Omental fat pad (tissue), 4 donors: ENCODE data around the gene PDIA4. TPM values are rescaled to one million over a fixed set of nuclear protein-coding genes. Genes with fewer than 3 reads are reported as not detected.
"Not testable (repeated sequence)": the region's sequence is repeated elsewhere in the genome, so short reads cannot be mapped to it uniquely, and the experiment has no call there.

Source experiments
- ATAC-seq: fragments of 150-250 bp; one replicate; pipeline ENCODE4 v1.9.1; 2016; ENCODE audit warnings: mild to moderate bottlenecking, moderate library complexity; ENCODE audit not compliant: low FRiP score
- DNase-seq: peaks from one replicate; pipeline ENCODE4 v3.0.0-alpha.2; 2019; ENCODE audit warnings: low spot score
- total RNA-seq, 4 donors: library from RNA; depleted of rRNA; stranded (reverse); fragments of >200 nt; gene quantifications; one replicate each; pipeline ENCODE4 v1.1.0, GENCODE V29; 2016
- TF ChIP-seq, protein P1 (sequence below), 3 donors: fragments of 450-650 bp; IDR thresholded peaks; one replicate each; pipeline ENCODE4 v1.5.1; 2016 to 2017; ENCODE audit warnings: antibody characterized with exemption in 3 of 3, mild to moderate bottlenecking in 3 of 3, moderate library complexity in 2 of 3

The PDIA4 gene
- total RNA-seq, 4 donors from 2014 or later, result 57.1 to 114 (median 74.0) TPM

DNA sequence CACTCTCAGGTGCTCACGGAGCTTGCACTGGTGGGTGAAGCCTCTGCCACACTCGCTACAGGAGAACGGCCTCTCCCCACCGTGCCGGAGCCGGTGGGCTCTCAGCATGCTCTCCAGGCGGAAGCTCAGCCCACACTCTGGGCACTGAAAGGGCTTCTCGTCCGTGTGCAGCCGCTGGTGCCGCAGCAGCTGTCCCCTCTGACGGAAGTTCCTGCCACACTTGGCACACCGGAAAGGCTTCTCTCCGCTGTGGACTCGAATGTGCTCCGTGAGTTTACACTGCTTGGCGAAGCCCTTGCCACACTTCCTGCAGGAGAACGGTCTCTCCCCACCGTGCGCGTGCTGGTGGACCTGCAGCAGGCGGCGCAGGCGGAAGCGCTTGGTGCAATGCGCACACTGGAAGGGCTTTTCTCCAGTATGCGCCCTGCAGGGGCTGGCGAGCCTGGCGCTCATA is 42.9 kb upstream of the PDIA4 start:
- TF ChIP-seq, protein P1, sequence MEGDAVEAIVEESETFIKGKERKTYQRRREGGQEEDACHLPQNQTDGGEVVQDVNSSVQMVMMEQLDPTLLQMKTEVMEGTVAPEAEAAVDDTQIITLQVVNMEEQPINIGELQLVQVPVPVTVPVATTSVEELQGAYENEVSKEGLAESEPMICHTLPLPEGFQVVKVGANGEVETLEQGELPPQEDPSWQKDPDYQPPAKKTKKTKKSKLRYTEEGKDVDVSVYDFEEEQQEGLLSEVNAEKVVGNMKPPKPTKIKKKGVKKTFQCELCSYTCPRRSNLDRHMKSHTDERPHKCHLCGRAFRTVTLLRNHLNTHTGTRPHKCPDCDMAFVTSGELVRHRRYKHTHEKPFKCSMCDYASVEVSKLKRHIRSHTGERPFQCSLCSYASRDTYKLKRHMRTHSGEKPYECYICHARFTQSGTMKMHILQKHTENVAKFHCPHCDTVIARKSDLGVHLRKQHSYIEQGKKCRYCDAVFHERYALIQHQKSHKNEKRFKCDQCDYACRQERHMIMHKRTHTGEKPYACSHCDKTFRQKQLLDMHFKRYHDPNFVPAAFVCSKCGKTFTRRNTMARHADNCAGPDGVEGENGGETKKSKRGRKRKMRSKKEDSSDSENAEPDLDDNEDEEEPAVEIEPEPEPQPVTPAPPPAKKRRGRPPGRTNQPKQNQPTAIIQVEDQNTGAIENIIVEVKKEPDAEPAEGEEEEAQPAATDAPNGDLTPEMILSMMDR (IDR thresholded peaks at IDR 0.05), result no peak
- no peak for ATAC-seq
- no peak for DNase-seq

DNA sequence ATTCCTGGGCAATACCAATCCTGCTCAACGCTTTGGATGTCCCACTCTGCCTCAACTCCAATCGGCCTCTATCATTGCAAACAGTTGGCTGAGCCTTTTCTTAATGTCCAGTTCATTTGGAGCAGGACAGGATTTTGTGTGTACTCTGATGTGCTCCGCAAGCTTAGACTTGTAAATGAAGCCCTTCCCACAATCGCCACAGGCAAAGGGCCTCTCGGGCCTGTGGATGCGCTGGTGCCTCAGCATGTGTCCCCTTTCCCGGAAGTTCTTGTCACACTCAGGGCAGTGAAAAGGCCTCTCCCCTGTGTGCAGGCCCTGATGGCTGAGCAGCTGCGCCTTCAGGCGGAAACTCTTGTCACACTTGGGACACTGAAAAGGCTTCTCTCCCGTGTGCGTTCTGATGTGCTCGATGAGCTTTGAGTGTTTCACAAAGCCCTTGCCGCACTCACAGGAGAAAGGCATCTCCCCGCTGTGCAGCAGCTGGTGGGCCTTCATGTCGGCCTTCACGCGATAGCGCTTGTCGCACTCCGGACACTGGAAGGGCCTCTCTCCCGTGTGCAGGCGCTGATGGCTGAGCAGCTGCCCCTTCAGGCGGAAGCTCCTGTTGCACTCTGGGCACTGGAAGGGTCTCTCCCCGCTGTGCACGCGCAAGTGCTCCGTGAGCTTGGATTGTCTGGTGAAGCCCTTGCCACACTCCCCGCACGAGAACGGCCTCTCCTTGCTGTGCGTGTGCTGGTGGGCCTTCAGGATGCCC is 42.2 kb upstream of the PDIA4 start:
- TF ChIP-seq, protein P1 (IDR thresholded peaks at IDR 0.05), result no peak
- ATAC-seq (no peak), DNase-seq (no peak)

DNA sequence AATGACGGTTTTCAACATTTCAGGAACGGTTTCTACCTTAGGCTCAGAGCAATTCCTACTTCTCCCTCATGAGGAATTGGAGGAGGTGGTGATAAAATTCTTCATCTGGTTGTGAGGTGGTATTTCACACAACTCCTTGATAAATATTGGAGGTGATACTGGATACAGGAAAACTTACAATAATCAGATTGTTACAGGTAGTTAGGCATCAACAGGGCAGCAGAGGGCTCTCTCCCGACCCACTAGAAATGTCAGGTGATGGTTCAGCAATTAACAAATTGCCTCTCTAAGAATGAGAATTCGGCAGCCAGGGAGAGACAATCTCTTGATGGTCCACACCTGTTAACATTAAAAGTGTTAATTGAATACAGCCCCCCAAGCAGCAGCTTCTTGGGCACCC is 39.6 kb upstream of the PDIA4 start:
- TF ChIP-seq, protein P1 (IDR thresholded peaks at IDR 0.05), result no peak
- DNase-seq (no peak), ATAC-seq (no peak)

DNA sequence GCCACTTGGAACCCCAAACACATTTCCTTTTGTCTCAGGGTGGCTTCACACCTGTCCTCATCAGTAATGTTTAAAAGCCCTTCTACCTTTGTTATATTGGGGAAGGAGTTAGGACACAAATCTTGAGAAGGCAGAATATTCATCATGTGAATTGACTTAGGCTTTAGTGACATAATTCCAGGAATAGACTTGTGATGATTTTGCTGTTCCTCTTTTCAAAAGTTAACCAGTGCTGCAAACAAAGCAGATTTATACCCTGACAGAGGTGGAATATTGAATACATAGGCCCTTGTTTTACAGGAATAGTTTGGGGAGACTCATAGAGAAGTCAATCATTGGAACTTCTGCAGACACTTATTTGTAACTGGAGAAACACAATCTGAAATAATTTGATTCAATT is 35.2 kb upstream of the PDIA4 start:
- ATAC-seq, result no peak
- TF ChIP-seq, protein P1 (IDR thresholded peaks at IDR 0.05), result no peak
- no peak for DNase-seq

DNA sequence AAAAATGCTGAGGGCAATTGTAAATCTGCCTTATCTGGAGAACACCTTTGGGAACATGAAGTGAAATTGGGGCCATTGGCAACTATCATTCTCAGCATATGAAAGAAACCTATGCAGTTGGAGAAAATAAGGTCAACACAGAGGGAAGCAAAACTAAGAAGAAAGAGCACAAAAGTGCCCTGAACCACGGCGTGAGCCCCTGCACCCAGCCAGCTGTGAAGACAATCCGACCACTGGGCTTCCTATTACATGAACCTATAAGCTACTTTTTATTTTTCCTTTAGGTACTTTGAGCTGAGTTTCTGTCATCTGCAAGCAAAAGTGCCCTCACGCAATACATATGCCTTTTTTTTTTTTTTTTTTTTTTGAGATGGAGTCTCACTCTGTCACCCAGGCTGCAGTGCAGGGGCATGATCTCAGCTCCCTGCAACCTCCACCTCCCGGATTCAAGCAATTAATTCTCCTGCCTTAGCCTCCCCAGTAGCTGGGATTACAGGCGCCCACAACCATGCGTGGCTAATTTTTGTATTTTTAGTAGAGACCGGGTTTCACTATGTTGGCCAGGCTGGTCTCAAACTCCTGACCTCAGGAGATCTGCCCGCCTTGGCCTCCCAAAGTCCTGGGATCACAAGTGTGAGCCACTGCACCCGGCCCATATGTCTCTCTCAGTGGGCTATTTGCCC is 34.1 kb upstream of the PDIA4 start:
- ATAC-seq, DNase-seq: not testable (repeated sequence)

DNA sequence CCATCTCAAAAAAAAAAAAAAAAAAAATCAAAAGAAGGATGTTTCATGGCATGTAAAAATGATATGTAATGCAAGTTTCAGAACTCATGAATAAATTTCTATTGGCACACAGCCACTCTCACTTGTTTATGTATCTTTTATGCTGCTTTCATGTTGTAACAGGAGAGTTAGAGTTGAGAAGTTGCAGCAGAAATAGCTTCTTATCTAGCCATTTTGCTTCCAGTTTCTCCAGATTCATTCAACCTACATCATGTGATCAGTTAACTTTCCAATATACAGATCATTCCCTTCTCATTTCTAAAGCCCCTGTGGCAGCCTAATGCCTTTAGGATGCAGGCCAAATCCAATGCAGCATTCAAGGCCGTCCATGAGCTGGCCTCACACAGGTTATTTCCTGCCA is 31.9 kb upstream of the PDIA4 start:
- ATAC-seq (no peak), DNase-seq (no peak)
- TF ChIP-seq, protein P1 (IDR thresholded peaks at IDR 0.05), result no peak

DNA sequence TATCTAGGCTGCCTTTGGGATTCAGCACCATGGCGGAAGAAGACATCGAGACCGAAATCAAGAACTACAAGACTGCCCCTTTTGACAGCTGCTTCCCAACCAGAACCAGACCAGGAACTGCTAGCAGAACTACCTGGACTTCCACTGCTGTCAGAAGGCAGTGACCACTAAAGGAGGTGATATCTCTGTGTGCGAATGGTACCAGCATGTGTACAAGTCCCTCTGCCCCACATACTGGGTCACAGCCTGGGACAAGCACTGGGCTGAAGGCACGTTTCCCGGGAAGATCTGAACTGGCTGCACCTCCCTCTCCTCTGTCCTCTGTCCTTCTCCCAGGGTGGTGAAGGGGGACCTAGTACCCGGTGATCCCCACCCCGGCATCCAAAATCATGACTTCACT is 25.6 kb upstream of the PDIA4 start:
- TF ChIP-seq, protein P1 (IDR thresholded peaks at IDR 0.05), result no peak
- ATAC-seq (no peak), DNase-seq (no peak)
